Measurements from ENCODE around the gene PHF13. TPM values are rescaled to one million over a fixed set of nuclear protein-coding genes. Genes with fewer than 3 reads are reported as not detected.

PHF13 gene
- total RNA-seq, 1 experiment from 2014 or later: 20.9 TPM

DNA sequence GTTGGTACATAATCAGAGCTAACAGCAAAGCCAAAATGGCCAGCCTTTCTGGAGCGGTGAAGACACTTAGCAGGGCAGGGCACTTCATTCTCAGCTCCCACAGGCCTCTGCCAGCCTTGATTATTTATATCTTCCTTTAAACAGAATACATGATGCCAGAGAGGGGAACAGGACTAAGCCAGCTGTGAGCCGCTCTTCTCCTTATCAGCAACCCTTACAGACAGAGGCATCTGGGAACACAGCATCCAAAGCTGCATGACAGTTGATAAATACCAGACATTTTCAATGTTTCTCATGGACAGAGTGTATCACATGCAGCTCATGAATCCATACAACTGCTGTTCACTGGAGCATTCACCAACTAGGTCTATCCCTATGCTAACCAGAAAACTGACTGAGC, 59.0 kb downstream of the PHF13 start:
- TF ChIP-seq, protein P1, sequence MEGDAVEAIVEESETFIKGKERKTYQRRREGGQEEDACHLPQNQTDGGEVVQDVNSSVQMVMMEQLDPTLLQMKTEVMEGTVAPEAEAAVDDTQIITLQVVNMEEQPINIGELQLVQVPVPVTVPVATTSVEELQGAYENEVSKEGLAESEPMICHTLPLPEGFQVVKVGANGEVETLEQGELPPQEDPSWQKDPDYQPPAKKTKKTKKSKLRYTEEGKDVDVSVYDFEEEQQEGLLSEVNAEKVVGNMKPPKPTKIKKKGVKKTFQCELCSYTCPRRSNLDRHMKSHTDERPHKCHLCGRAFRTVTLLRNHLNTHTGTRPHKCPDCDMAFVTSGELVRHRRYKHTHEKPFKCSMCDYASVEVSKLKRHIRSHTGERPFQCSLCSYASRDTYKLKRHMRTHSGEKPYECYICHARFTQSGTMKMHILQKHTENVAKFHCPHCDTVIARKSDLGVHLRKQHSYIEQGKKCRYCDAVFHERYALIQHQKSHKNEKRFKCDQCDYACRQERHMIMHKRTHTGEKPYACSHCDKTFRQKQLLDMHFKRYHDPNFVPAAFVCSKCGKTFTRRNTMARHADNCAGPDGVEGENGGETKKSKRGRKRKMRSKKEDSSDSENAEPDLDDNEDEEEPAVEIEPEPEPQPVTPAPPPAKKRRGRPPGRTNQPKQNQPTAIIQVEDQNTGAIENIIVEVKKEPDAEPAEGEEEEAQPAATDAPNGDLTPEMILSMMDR (conservative IDR thresholded peaks at IDR 0.05): no peak
- no peak for TF ChIP-seq EZH2 (IDR thresholded peaks at IDR 0.05; ENCODE audit: low read depth)
- ChIA-PET POLR2A (ENCODE audit: unreplicated experiment) (no interaction called here), CTCF (no interaction called here)
- no peak for DNase-seq
- intact Hi-C loops (cut with micrococcal nuclease; ENCODE audit: unreplicated experiment): loop anchor here (10.0 kb wide), 1 partner anchor 648 kb away; no protein-coding TSS in a partner anchor
- Histone ChIP-seq H3K36me3 (ENCODE audit: low read depth) (no peaks in the 10 kb centered on the region), H3K4me1 (replicated peaks; ENCODE audit: insufficient read depth) (no peaks in the 10 kb centered on the region), H2AFZ (no peak overlapping the region), H3F3A (ENCODE audit: insufficient read depth, low read depth) (no peaks in the 10 kb centered on the region), H3K4me2 (no peak overlapping the region), H3K9me2 (ENCODE audit: insufficient read depth) (no peaks in the 10 kb centered on the region), H3K9me3 (ENCODE audit: insufficient read depth, low read depth) (no peaks in the 10 kb centered on the region), H3K79me2 (ENCODE audit: low read depth) (no peaks in the 10 kb centered on the region), H3K4me3 (no peak overlapping the region), H4K20me1 (ENCODE audit: insufficient read depth) (no peaks in the 10 kb centered on the region), H3K27ac (no peak overlapping the region), H3K27me3 (ENCODE audit: insufficient read depth, low read depth) (no peaks in the 10 kb centered on the region)
- BruUV-seq (replicated peaks): no TSS peak

Other genes with a start within 250 kb of the PHF13 start
- 62.2 and 70.2 TPM in 2 replicates for gene ACOT7, start 220.0 kb upstream of the PHF13 start, total RNA-seq (2021)
- 2.1 and 4.2 TPM in 2 replicates for gene HES2, start 193.8 kb upstream of the PHF13 start, total RNA-seq (2021)
- gene ESPN, start 189.0 kb upstream of the PHF13 start, total RNA-seq (2021): 18.6 and 32.3 TPM in 2 replicates
- 12.3 and 21.1 TPM in 2 replicates for gene TNFRSF25, start 147.6 kb upstream of the PHF13 start, total RNA-seq (2021)
- 11.3 and 12.6 TPM in 2 replicates for gene PLEKHG5, start 122.1 kb upstream of the PHF13 start, total RNA-seq (2021)
- gene NOL9, start 59.2 kb upstream of the PHF13 start, total RNA-seq (2021): 17.6 and 28.4 TPM in 2 replicates
- not detected in 2 replicates for gene TAS1R1, start 58.4 kb upstream of the PHF13 start, total RNA-seq (2021)
- gene ZBTB48, start 33.7 kb upstream of the PHF13 start, total RNA-seq (2021): 17.2 and 25.5 TPM in 2 replicates
- gene KLHL21, start 10.9 kb upstream of the PHF13 start, total RNA-seq (2021): 20.6 and 24.4 TPM in 2 replicates
- gene THAP3, start 11.1 kb downstream of the PHF13 start, total RNA-seq (2021): 14.6 and 18.7 TPM in 2 replicates
- 49.2 and 52.8 TPM in 2 replicates for gene DNAJC11, start 88.1 kb downstream of the PHF13 start, total RNA-seq (2021)
- gene CAMTA1, start 171.7 kb downstream of the PHF13 start, total RNA-seq (2021): 72.3 and 75.3 TPM in 2 replicates